Left ventricle myocardium inferior (tissue), 1 donor: ENCODE data around the gene MUSK. TPM values are rescaled to one million over a fixed set of nuclear protein-coding genes. Genes with fewer than 3 reads are reported as not detected.
A peak's percentile ranks its signal among the peaks of the same experiment; 100 is the strongest.

Source experiments
- DNase-seq: peaks from one replicate; pipeline ENCODE4 v3.0.0-alpha.2; 2020
- H3K27ac ChIP-seq: fragments of 200-600 bp; replicated peaks from 2 replicates; pipeline ENCODE4 v1.8.0; 2021
- H3K27me3 ChIP-seq: fragments of 200-600 bp; 2 replicates; pipeline ENCODE4 v1.8.0; 2021; ENCODE audit warnings: low read depth
- H3K36me3 ChIP-seq: fragments of 200-600 bp; 2 replicates; pipeline ENCODE4 v1.8.0; 2021
- H3K4me1 ChIP-seq: fragments of 200-600 bp; 2 replicates; pipeline ENCODE4 v1.8.0; 2021
- H3K4me3 ChIP-seq: fragments of 200-600 bp; 2 replicates; pipeline ENCODE4 v1.8.0; 2021; ENCODE audit warnings: mild to moderate bottlenecking, moderate library complexity
- H3K9me3 ChIP-seq: fragments of 200-600 bp; replicated peaks from 2 replicates; pipeline ENCODE4 v1.8.0; 2021
- CTCF ChIP-seq: fragments of 200-600 bp; IDR thresholded peaks from 2 replicates; pipeline ENCODE4 v1.8.0; 2021; ENCODE audit warnings: antibody characterized with exemption, mild to moderate bottlenecking, borderline replicate concordance
- intact Hi-C: fragments of 100-400 bp; cut with micrococcal nuclease; formaldehyde crosslinking; loops from one replicate; pipeline ENCODE4 v1.11.0; 2022
- total RNA-seq: library from RNA; stranded (reverse); fragmentation: NEBNext Ultra II Directional; extraction: Animal tissue kit (Norgen Biotek cat#: 25700); gene quantifications from one replicate; pipeline ENCODE4 v1.2.1, GENCODE V29; 2021
- donor health status: DM: no; HTN: yes; CAD: no; lungs with severe emphysema.

The MUSK gene
- total RNA-seq, 1 donor from 2014 or later = 1.5 TPM

GRCh38 chr9:110788871-110789270 lies 120.3 kb downstream of the MUSK start:
- DNase-seq = no peak
- Histone ChIP-seq H3K27me3 (no peaks in the 10 kb centered on the region), H3K36me3 (no peaks in the 10 kb centered on the region), H3K4me1 (no peaks in the 10 kb centered on the region), H3K9me3 (no peaks in the 10 kb centered on the region), H3K27ac (no peak overlapping the region), H3K4me3 (no peak overlapping the region)
- TF ChIP-seq CTCF = no peak
- intact Hi-C loops = no loop called here

- DNase-seq = no peak
- no peak overlapping the region for H3K27ac ChIP-seq
- TF ChIP-seq CTCF = no peak
- no peaks in the 10 kb centered on the region for H3K27me3 ChIP-seq
- peaks cover 5% of the 10 kb centered on the region for H3K4me1 ChIP-seq
- intact Hi-C loops = no loop called here
- H3K36me3 ChIP-seq = no peaks in the 10 kb centered on the region
- no peak overlapping the region for H3K4me3 ChIP-seq
- H3K9me3 ChIP-seq = no peaks in the 10 kb centered on the region
Measured at GRCh38 chr9:110797611-110798010, 129.0 kb downstream of the MUSK start.

- no peaks in the 10 kb centered on the region for H3K27me3 ChIP-seq
- H3K9me3 ChIP-seq = no peaks in the 10 kb centered on the region
- intact Hi-C loops = no loop called here
- H3K4me1 ChIP-seq = peaks cover 5% of the 10 kb centered on the region
- H3K27ac ChIP-seq = no peak overlapping the region
- H3K4me3 ChIP-seq = no peak overlapping the region
- DNase-seq = no peak
- TF ChIP-seq CTCF = no peak
- H3K36me3 ChIP-seq = no peaks in the 10 kb centered on the region
Measured at GRCh38 chr9:110799396-110799795, 130.8 kb downstream of the MUSK start.

GRCh38 chr9:110801426-110801825 lies 132.8 kb downstream of the MUSK start:
- intact Hi-C loops = no loop called here
- Histone ChIP-seq H3K9me3 (no peaks in the 10 kb centered on the region), H3K27me3 (no peaks in the 10 kb centered on the region), H3K36me3 (no peaks in the 10 kb centered on the region), H3K4me3 (no peak overlapping the region), H3K4me1 (peaks cover 5% of the 10 kb centered on the region), H3K27ac (no peak overlapping the region)
- no peak for TF ChIP-seq CTCF
- DNase-seq = no peak

GRCh38 chr9:110802416-110803035 lies 133.9 kb downstream of the MUSK start:
- no peak for DNase-seq
- Histone ChIP-seq H3K36me3 (no peaks in the 10 kb centered on the region), H3K9me3 (no peaks in the 10 kb centered on the region), H3K4me3 (no peak overlapping the region), H3K27ac (peak overlapping the region; percentile 28), H3K4me1 (peaks cover 5% of the 10 kb centered on the region), H3K27me3 (no peaks in the 10 kb centered on the region)
- no peak for TF ChIP-seq CTCF
- intact Hi-C loops = no loop called here
